ENCODE results near the gene BAG3.
"Not testable (repeated sequence)": the region's sequence is repeated elsewhere in the genome, so short reads cannot be mapped to it uniquely, and the experiment has no call there.

Gene BAG3

DNA sequence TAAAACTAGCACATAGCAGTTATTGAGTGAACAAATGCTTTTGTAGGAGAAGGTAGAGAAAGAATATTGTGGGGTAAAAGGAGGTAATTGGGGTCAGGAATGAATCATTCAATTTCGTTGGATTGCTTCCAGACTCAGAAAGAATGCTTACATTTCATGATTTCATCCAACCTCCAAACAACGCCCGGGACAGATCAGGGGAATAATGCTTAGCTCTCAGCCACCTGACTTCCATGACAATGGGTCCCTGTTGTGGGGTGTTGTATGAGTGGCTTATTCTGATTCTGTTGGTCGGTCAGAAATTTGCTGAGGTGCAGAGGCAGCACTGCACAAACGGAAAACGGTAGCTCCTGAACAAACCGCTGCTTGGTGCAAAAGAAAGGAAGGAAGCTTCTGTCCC is 50.7 kb downstream of the BAG3 start:
- H3K4me3 ChIP-seq (replicated peaks in 1 of 2; ENCODE audit: low read depth in 2 of 2, low read length in 2 of 2) = no peak overlapping the region
- DNase-seq (ENCODE audit: low read depth in 2 of 2) = peak; percentile 31 to 65
- TF ChIP-seq, protein P1, sequence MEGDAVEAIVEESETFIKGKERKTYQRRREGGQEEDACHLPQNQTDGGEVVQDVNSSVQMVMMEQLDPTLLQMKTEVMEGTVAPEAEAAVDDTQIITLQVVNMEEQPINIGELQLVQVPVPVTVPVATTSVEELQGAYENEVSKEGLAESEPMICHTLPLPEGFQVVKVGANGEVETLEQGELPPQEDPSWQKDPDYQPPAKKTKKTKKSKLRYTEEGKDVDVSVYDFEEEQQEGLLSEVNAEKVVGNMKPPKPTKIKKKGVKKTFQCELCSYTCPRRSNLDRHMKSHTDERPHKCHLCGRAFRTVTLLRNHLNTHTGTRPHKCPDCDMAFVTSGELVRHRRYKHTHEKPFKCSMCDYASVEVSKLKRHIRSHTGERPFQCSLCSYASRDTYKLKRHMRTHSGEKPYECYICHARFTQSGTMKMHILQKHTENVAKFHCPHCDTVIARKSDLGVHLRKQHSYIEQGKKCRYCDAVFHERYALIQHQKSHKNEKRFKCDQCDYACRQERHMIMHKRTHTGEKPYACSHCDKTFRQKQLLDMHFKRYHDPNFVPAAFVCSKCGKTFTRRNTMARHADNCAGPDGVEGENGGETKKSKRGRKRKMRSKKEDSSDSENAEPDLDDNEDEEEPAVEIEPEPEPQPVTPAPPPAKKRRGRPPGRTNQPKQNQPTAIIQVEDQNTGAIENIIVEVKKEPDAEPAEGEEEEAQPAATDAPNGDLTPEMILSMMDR (IDR thresholded peaks at IDR 0.05; ENCODE audit: low read depth, low read length) = no peak

- DNase-seq (ENCODE audit: low read depth in 2 of 2) = no peak
- H3K4me3 ChIP-seq (replicated peaks in 1 of 2; ENCODE audit: low read depth in 2 of 2, low read length in 2 of 2) = no peak overlapping the region
- TF ChIP-seq, protein P1 (IDR thresholded peaks at IDR 0.05; ENCODE audit: low read depth, low read length) = no peak
These were observed 51.4 kb downstream of the BAG3 start for GRCh38 chr10:119702583-119702982.

DNA sequence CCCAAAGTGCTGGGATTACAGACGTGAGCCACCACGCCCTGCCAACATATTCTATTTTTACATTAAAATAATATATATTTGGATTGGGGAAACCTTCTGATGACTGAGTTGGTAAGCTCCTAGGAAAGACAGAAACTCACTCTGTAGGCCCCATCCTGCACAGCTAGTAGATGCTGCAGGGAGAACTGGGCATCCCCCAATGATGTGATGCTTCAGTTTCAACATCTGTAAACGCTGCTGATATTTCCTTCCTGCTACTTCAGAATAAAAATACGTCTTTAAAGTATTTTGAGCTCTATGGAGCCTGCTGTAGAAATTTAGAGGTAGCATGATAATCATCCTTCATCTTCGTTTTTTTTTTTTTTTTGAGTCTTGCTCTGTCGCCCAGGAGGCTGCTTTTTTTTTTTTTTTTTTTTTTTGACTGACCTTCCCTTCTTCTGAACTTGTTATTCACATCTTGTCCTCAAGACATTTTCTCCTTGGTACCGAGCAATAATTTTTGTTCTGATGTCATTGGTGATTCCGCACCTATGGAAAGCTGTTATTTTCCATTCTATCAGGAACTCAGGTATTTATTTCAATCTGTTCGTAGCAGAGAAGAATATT is 52.8 kb downstream of the BAG3 start:
- TF ChIP-seq, protein P1 (IDR thresholded peaks at IDR 0.05; ENCODE audit: low read depth, low read length) = no peak
- H3K4me3 ChIP-seq (replicated peaks in 1 of 2; ENCODE audit: low read depth in 2 of 2, low read length in 2 of 2) = no peak overlapping the region
- no peak for DNase-seq (ENCODE audit: low read depth in 2 of 2)

DNA sequence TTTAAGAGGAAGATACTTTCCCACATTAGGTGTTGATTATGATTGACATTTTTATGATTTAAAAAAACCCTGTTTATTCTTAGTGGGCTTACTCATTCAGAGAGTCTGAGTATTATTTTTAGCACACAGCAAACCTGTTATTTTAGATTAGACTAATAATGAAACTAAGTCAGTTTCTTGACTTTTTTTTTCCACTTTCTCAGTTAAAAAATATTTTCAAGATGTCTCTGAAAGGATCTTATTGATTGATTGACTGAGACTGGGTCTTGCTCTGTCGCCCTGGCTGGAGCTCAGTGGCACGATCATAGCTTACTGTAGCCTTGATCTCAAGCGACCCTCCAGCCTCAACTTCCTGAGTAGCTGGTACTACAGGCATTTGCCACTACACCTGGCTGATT is 54.3 kb downstream of the BAG3 start:
- TF ChIP-seq, protein P1 (IDR thresholded peaks at IDR 0.05; ENCODE audit: low read depth, low read length) = no peak

DNA sequence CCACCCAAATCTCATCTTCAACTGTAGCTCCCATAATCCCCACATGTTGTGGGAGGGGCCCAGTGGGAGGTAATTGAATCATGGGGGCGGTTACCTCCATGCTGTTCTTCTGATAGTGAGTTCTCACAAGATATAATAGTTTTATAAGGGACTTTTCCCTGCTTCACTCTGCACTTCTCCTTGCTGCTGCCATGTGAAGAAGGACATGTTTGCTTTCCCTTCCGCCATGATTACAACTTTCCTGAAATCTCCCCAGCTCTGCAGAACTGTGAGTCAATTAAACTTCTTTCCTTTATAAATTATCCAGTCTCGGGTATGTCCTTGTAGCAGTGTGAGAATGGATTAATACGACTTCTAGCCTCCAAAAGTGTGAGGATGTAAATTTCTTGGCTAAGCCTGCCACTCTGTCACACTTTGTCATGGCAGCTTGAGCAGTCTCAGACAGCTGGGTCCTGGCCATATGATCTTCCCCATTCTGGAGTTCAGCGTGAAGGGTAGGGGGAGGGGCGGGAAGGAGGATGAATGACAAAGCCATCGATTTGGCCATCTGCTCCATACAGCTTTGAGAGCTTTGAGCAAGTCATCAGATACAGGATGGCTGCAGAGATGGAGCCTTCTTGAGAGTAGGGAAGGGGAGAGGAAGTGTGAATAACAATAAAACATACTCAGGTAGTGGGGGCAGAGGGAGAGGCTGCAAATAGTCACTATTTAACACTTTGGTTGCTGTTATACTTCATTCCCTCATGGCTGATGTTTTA is 55.5 kb downstream of the BAG3 start:
- DNase-seq (ENCODE audit: low read depth in 2 of 2) = no peak
- TF ChIP-seq, protein P1 (IDR thresholded peaks at IDR 0.05; ENCODE audit: low read depth, low read length) = no peak
- H3K4me3 ChIP-seq (replicated peaks in 1 of 2; ENCODE audit: low read depth in 2 of 2, low read length in 2 of 2) = no peak overlapping the region

More for the DNA sequence above, 54.3 kb downstream of the BAG3 start:
- no peak for DNase-seq (ENCODE audit: low read depth in 2 of 2)
- H3K4me3 ChIP-seq (replicated peaks in 1 of 2; ENCODE audit: low read depth in 2 of 2, low read length in 2 of 2) = no peak overlapping the region

- DNase-seq (ENCODE audit: low read depth in 2 of 2); H3K4me3 ChIP-seq (replicated peaks in 1 of 2; ENCODE audit: low read depth in 2 of 2, low read length in 2 of 2): not testable (repeated sequence)
These were observed 56.2 kb downstream of the BAG3 start for GRCh38 chr10:119707331-119707730.

DNA sequence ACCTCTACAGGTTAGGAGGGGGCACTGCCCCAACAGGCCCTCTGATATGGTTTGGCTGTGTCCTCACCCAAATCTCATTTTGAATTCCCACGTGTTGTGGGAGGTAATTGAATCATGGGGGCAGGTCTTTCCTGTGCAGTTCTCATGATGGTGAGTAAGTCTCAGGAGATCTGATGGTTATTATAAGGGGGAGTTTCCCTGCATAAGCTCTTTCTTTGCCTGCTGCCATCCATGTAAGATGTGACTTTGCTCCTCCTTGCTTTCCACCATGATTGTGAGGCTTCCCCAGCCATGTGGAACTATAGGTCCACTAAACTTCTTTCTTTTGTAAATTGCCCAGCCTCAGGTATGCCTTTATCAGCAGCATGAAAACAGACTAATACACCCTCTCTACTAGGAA is 59.8 kb downstream of the BAG3 start:
- peak in 1 of 2 donors; percentile 20 for DNase-seq (ENCODE audit: low read depth in 2 of 2)
- H3K4me3 ChIP-seq (replicated peaks in 1 of 2; ENCODE audit: low read depth in 2 of 2, low read length in 2 of 2) = not testable (repeated sequence)

Measured in cardiac fibroblast (primary cell).